Measurements from ENCODE around the gene TMEM243.

Gene TMEM243

DNA sequence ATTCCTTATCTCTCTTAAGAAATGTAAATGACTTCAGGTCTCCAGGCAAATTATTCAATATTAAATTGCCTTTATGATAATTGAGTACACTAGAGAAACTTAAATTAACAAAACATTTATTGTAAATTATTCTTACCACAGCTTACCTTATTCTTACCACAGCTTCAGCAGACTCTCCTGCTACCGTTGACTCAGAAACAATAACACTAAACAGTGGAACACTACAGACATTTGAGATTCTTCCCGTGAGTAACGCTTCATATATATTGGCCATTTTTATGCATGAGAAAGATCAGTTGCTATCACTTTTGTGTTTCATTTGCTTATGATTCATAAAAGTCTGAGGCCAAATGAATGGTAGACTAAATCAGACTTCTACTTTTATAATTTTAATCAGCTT is 28.7 kb downstream of the TMEM243 start:
- peaks cover 18% of the 10 kb centered on the region for H3K36me3 ChIP-seq (ENCODE audit: control insufficient read depth, insufficient read depth, low read length)

DNA sequence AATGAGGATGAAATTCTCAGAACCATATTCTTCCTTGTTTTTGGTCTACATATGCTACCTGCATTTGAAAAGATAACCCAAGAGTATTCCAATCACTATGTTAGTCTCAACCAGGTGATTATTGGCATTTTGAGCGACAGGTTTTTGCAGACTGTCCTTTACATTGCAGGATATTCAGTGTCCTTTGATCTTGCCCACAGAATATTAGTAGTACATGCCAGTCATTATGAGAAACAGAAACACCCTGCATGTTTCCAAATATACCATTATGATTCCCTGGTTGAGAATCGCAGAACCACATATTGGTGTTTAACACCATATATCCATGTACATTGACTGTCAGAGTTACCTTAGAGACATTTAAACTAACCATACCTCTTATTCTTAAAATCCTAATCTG is 30.6 kb downstream of the TMEM243 start:
- Histone ChIP-seq H3K56ac (ENCODE audit: low read length) (no peak overlapping the region), H3K18ac (ENCODE audit: low read length) (no peak overlapping the region), H3K4ac (ENCODE audit: low read depth, low read length) (no peak overlapping the region), H3K79me1 (ENCODE audit: low read length) (peaks cover 1% of the 10 kb centered on the region), H2BK120ac (ENCODE audit: low read depth, low read length) (no peak overlapping the region), H2BK15ac (replicated peaks; ENCODE audit: low read depth) (no peak overlapping the region), H4K5ac (ENCODE audit: low read length) (no peak overlapping the region), H3K4me3 (ENCODE audit: low read length) (no peak overlapping the region), H3K4me2 (ENCODE audit: low read length) (no peak overlapping the region), H3K4me1 (ENCODE audit: control insufficient read depth, low read depth, low read length) (no peaks in the 10 kb centered on the region), H4K8ac (ENCODE audit: low read depth, low read length) (no peak overlapping the region), H2AK5ac (ENCODE audit: low read length) (no peak overlapping the region), H3K27ac (ENCODE audit: low read depth, low read length) (no peak overlapping the region), H3K27me3 (ENCODE audit: insufficient read depth, low read length, poor library complexity) (no peaks in the 10 kb centered on the region), H2BK5ac (ENCODE audit: low read length) (no peak overlapping the region), H3K23ac (ENCODE audit: low read length) (no peak overlapping the region), H3K79me2 (ENCODE audit: control insufficient read depth, insufficient read depth, low read length) (no peaks in the 10 kb centered on the region), H3K36me3 (ENCODE audit: control insufficient read depth, insufficient read depth, low read length) (peaks cover 18% of the 10 kb centered on the region), H3K9ac (ENCODE audit: low read length) (no peak overlapping the region)
- WGBS (ENCODE audit: extremely low coverage, insufficient coverage, low lambda C conversion rate): no CpG with 5 or more reads among the region's 2 CpGs
- DNase-seq: no peak

More for the DNA sequence above, 28.7 kb downstream of the TMEM243 start:
- Histone ChIP-seq H3K4me1 (ENCODE audit: control insufficient read depth, low read depth, low read length) (no peaks in the 10 kb centered on the region), H2BK120ac (ENCODE audit: low read depth, low read length) (no peak overlapping the region), H3K23ac (ENCODE audit: low read length) (no peak overlapping the region), H3K18ac (ENCODE audit: low read length) (no peak overlapping the region), H3K4me2 (ENCODE audit: low read length) (no peak overlapping the region), H3K56ac (ENCODE audit: low read length) (no peak overlapping the region), H3K4me3 (ENCODE audit: low read length) (no peak overlapping the region), H3K4ac (ENCODE audit: low read depth, low read length) (no peak overlapping the region), H2AK5ac (ENCODE audit: low read length) (no peak overlapping the region), H4K5ac (ENCODE audit: low read length) (no peak overlapping the region), H3K79me2 (ENCODE audit: control insufficient read depth, insufficient read depth, low read length) (no peaks in the 10 kb centered on the region), H3K9ac (ENCODE audit: low read length) (no peak overlapping the region), H2BK5ac (ENCODE audit: low read length) (no peak overlapping the region), H3K79me1 (ENCODE audit: low read length) (peaks cover 1% of the 10 kb centered on the region), H4K8ac (ENCODE audit: low read depth, low read length) (no peak overlapping the region), H3K27ac (ENCODE audit: low read depth, low read length) (no peak overlapping the region), H2BK15ac (replicated peaks; ENCODE audit: low read depth) (no peak overlapping the region), H3K27me3 (ENCODE audit: insufficient read depth, low read length, poor library complexity) (no peaks in the 10 kb centered on the region)
- WGBS (ENCODE audit: extremely low coverage, insufficient coverage, low lambda C conversion rate): no CpG with 5 or more reads among the region's 3 CpGs
- DNase-seq: no peak

DNA sequence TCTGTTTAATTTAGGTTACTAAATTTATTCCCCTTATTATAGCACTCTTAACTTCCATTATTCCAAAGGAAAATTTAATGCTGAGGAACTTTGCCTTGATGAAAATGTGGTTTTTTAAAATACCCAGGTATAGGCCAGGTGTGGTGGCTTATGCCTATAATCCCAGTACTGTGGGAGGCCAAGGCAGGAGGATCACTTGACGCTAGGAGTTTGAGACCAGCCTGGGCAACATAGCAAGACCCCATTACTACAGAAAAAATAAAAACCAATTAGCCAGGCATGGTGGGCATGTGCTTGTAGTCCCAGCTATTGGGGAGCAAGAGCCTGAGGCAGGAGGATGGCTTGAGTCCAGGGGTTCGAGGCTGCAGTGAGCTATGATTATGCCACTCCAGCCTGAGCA is 32.4 kb downstream of the TMEM243 start:
- Histone ChIP-seq H3K4me2 (ENCODE audit: low read length) (no peak overlapping the region), H4K5ac (ENCODE audit: low read length) (no peak overlapping the region), H3K4me1 (ENCODE audit: control insufficient read depth, low read depth, low read length) (no peaks in the 10 kb centered on the region), H3K56ac (ENCODE audit: low read length) (no peak overlapping the region), H4K8ac (ENCODE audit: low read depth, low read length) (no peak overlapping the region), H3K4me3 (ENCODE audit: low read length) (no peak overlapping the region), H3K9ac (ENCODE audit: low read length) (no peak overlapping the region), H2BK15ac (replicated peaks; ENCODE audit: low read depth) (no peak overlapping the region), H3K36me3 (ENCODE audit: control insufficient read depth, insufficient read depth, low read length) (peaks cover 12% of the 10 kb centered on the region), H3K27ac (ENCODE audit: low read depth, low read length) (no peak overlapping the region), H2BK5ac (ENCODE audit: low read length) (no peak overlapping the region), H3K4ac (ENCODE audit: low read depth, low read length) (no peak overlapping the region), H3K27me3 (ENCODE audit: insufficient read depth, low read length, poor library complexity) (no peaks in the 10 kb centered on the region), H2BK120ac (ENCODE audit: low read depth, low read length) (no peak overlapping the region), H3K23ac (ENCODE audit: low read length) (no peak overlapping the region), H3K79me1 (ENCODE audit: low read length) (peaks cover 1% of the 10 kb centered on the region), H2AK5ac (ENCODE audit: low read length) (no peak overlapping the region), H3K18ac (ENCODE audit: low read length) (no peak overlapping the region), H3K79me2 (ENCODE audit: control insufficient read depth, insufficient read depth, low read length) (no peaks in the 10 kb centered on the region)
- WGBS (ENCODE audit: extremely low coverage, insufficient coverage, low lambda C conversion rate): no CpG with 5 or more reads among the region's 2 CpGs
- no peak for DNase-seq

DNA sequence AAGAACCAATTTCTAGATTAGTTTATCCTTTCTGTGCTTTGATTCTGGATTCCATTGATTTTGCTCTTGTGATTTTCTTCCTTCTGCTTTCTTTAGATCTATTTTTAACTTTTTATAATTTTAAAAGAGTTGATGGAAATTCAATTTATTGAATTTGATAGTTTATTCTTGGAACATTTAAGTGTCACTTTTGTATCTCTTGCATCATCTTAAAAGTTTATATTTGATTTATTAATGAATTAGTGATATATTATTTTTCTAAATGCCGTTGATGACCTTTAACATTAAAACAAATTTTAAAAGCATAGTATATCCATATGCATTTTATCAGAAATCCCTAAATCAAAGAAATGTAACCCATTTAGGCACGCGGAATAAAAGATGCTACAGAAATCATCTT is 40.4 kb downstream of the TMEM243 start:
- Histone ChIP-seq H3K23ac (ENCODE audit: low read length) (no peak overlapping the region), H3K4me2 (ENCODE audit: low read length) (no peak overlapping the region), H2BK15ac (replicated peaks; ENCODE audit: low read depth) (no peak overlapping the region), H3K18ac (ENCODE audit: low read length) (no peak overlapping the region), H3K56ac (ENCODE audit: low read length) (no peak overlapping the region), H3K4ac (ENCODE audit: low read depth, low read length) (no peak overlapping the region), H3K4me3 (ENCODE audit: low read length) (no peak overlapping the region), H3K36me3 (ENCODE audit: control insufficient read depth, insufficient read depth, low read length) (peaks cover 5% of the 10 kb centered on the region), H4K8ac (ENCODE audit: low read depth, low read length) (no peak overlapping the region), H3K79me1 (ENCODE audit: low read length) (peaks cover 1% of the 10 kb centered on the region), H2AK5ac (ENCODE audit: low read length) (no peak overlapping the region), H3K79me2 (ENCODE audit: control insufficient read depth, insufficient read depth, low read length) (peaks cover 1% of the 10 kb centered on the region), H4K5ac (ENCODE audit: low read length) (no peak overlapping the region), H2BK120ac (ENCODE audit: low read depth, low read length) (no peak overlapping the region), H2BK5ac (ENCODE audit: low read length) (no peak overlapping the region), H3K9ac (ENCODE audit: low read length) (no peak overlapping the region), H3K4me1 (ENCODE audit: control insufficient read depth, low read depth, low read length) (no peaks in the 10 kb centered on the region), H3K27ac (ENCODE audit: low read depth, low read length) (no peak overlapping the region), H3K27me3 (ENCODE audit: insufficient read depth, low read length, poor library complexity) (no peaks in the 10 kb centered on the region)
- no CpG with 5 or more reads among the region's 3 CpGs for WGBS (ENCODE audit: extremely low coverage, insufficient coverage, low lambda C conversion rate)
- DNase-seq: no peak

DNA sequence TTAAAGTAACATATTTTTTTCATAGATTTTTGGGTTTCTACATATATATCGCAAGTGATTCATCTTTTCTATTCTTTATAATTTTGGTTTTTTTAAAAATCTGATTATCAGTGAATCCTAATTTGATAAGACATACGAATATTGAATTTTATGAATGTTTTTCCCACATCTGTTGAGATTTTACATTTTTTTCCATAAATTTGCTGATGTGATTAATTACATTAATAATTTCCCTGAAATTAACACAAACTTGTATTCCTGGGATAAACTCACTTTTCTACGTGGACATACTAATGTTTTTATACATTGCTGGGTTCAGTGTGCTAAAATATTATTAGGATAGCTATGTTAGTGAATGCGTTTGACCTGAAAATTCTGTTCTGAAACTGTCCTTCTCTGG is 41.2 kb downstream of the TMEM243 start:
- H3K56ac ChIP-seq (ENCODE audit: low read length): no peak overlapping the region
- peaks cover 1% of the 10 kb centered on the region for H3K79me1 ChIP-seq (ENCODE audit: low read length)
- no peak overlapping the region for H3K23ac ChIP-seq (ENCODE audit: low read length)
- H2BK120ac ChIP-seq (ENCODE audit: low read depth, low read length): no peak overlapping the region
- H2AK5ac ChIP-seq (ENCODE audit: low read length): no peak overlapping the region
- no peaks in the 10 kb centered on the region for H3K27me3 ChIP-seq (ENCODE audit: insufficient read depth, low read length, poor library complexity)
- WGBS (ENCODE audit: extremely low coverage, insufficient coverage, low lambda C conversion rate): no CpG with 5 or more reads among the region's 4 CpGs
- DNase-seq: no peak
- H3K9ac ChIP-seq (ENCODE audit: low read length): no peak overlapping the region
- no peak overlapping the region for H3K4me3 ChIP-seq (ENCODE audit: low read length)
- H3K4me1 ChIP-seq (ENCODE audit: control insufficient read depth, low read depth, low read length): no peaks in the 10 kb centered on the region
- H3K36me3 ChIP-seq (ENCODE audit: control insufficient read depth, insufficient read depth, low read length): peaks cover 6% of the 10 kb centered on the region
- no peak overlapping the region for H2BK5ac ChIP-seq (ENCODE audit: low read length)
- H3K4ac ChIP-seq (ENCODE audit: low read depth, low read length): no peak overlapping the region
- no peak overlapping the region for H3K4me2 ChIP-seq (ENCODE audit: low read length)
- no peak overlapping the region for H2BK15ac ChIP-seq (replicated peaks; ENCODE audit: low read depth)
- no peak overlapping the region for H3K18ac ChIP-seq (ENCODE audit: low read length)
- H4K8ac ChIP-seq (ENCODE audit: low read depth, low read length): no peak overlapping the region
- no peak overlapping the region for H3K27ac ChIP-seq (ENCODE audit: low read depth, low read length)
- H4K5ac ChIP-seq (ENCODE audit: low read length): no peak overlapping the region
- H3K79me2 ChIP-seq (ENCODE audit: control insufficient read depth, insufficient read depth, low read length): peaks cover 1% of the 10 kb centered on the region

DNA sequence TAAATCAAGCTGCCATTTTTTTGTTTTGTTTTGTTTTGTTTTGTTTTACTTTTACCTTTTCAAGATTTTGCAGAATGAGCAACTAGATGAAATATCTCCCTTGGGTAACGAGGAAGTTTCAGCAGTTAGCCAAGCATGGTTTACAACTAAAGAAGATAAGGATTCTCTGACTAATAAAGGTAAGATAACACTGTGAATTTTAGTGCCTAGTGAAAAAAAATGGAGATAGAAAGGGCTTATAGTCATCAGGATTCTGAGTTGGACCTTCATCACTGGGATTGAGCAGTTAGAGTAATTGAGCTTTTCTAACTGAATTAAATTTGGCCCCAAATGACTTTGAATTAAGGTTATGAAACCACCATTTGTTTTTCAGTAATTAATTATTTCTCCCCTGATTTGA is 46.1 kb downstream of the TMEM243 start:
- Histone ChIP-seq H3K36me3 (ENCODE audit: control insufficient read depth, insufficient read depth, low read length) (peaks cover 6% of the 10 kb centered on the region), H3K79me2 (ENCODE audit: control insufficient read depth, insufficient read depth, low read length) (peaks cover 1% of the 10 kb centered on the region), H3K4ac (ENCODE audit: low read depth, low read length) (no peak overlapping the region), H4K5ac (ENCODE audit: low read length) (no peak overlapping the region), H2BK5ac (ENCODE audit: low read length) (no peak overlapping the region), H3K79me1 (ENCODE audit: low read length) (peaks cover 3% of the 10 kb centered on the region), H2AK5ac (ENCODE audit: low read length) (no peak overlapping the region), H3K27ac (ENCODE audit: low read depth, low read length) (no peak overlapping the region), H3K4me1 (ENCODE audit: control insufficient read depth, low read depth, low read length) (no peaks in the 10 kb centered on the region), H3K56ac (ENCODE audit: low read length) (no peak overlapping the region), H3K9ac (ENCODE audit: low read length) (no peak overlapping the region), H4K8ac (ENCODE audit: low read depth, low read length) (no peak overlapping the region), H3K23ac (ENCODE audit: low read length) (no peak overlapping the region), H3K4me3 (ENCODE audit: low read length) (no peak overlapping the region), H2BK120ac (ENCODE audit: low read depth, low read length) (no peak overlapping the region), H2BK15ac (replicated peaks; ENCODE audit: low read depth) (no peak overlapping the region), H3K27me3 (ENCODE audit: insufficient read depth, low read length, poor library complexity) (no peaks in the 10 kb centered on the region), H3K4me2 (ENCODE audit: low read length) (no peak overlapping the region), H3K18ac (ENCODE audit: low read length) (no peak overlapping the region)
- no CpG with 5 or more reads among the region's 1 CpG for WGBS (ENCODE audit: extremely low coverage, insufficient coverage, low lambda C conversion rate)
- DNase-seq: peak; percentile 6
